ENCODE results near the gene USH2A.
A peak's percentile ranks its signal among the peaks of the same experiment; 100 is the strongest.

USH2A gene

DNA sequence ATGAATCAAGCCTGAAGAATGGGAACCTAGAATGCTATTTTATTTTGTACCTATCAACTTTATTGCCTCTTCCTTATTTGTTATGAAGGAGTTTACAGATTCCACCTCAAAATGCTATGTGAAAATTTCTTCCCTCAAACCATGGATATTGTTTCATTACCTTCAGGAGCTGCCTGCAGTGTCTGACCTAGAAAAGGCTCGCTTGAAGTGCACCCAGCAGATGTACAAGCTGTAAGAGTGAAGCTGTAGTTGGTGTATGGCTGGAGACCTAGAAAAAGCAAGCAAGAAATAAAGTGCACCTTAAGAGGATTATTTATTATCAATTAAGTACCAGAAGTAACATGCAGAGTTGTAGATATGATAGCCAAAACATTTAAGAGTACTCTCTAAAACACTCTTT is 656.7 kb downstream of the USH2A start:
- DNase-seq = no peak

DNA sequence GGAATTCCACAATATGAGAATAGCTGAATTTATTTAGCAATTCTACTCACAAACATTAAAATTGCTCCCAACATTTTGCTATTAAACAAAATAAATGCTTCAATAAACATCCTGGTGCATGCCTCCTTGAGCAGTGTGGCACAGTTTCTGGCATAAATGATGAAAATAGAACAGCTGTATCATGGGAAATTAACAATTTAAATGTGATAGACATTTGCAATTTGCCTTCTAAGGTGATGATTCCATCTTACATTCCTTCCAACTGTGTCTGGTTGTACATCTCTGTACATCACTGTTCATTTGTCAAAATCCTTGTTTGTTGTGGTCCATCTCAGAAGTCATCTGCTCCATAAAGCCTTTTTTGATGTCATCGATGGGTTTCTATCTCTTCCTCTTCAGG is 657.4 kb downstream of the USH2A start:
- DNase-seq = no peak

DNA sequence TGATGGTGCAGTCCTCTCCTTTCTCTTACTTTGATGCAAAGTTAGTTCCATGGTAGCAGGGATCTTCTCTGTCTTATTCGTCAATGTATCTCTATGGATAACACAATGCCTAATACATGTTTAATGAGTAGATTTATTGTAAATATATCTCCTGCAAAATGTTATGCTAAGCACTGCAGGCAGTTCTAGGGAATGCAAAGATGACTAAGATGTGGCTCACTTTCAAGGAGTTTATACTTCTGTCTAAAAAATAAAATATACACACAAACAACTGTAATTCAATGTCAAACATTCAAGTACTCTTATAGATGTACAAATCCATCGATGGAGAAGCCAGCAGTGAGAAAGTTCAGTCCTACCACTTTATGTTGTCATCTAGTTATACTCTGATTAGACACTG is 661.8 kb downstream of the USH2A start:
- no peak for DNase-seq

DNA sequence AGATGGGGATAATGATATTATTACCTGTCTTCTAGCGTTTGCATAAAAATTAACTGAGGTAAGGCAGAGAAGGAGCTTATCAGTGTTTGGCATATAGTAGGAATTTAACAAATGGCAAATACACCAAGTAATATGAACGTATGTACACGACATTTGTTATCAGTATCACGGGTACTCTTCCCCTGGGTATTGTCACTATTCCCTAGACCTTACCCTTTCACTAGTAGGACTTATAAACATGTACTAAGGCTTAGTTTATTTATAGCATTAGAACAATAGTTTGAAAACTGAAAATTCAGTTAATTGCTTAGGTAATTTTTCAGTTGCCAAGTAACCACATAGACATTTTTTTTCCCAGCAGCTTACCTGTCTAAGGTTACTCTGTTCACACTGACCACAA is 669.1 kb downstream of the USH2A start:
- DNase-seq = no peak

DNA sequence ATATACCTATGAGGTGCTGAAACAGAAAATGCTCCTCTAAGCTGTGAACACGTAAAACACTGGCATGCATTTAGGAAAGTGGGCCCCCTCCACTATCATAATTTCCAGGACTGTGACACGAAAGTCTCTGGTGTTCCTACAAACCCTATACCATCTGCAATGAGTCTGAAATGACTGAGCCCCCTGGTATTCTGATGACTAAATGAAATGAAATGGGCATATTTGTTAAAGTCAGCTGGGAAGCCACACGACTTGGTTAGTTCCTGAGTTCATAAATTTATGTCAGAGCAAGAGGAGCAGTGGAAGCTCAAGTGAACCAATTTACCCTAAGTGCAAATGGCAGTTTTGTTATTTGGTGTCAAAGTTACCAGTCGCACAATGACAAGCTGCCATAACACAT is 673.8 kb downstream of the USH2A start:
- DNase-seq = no peak

DNA sequence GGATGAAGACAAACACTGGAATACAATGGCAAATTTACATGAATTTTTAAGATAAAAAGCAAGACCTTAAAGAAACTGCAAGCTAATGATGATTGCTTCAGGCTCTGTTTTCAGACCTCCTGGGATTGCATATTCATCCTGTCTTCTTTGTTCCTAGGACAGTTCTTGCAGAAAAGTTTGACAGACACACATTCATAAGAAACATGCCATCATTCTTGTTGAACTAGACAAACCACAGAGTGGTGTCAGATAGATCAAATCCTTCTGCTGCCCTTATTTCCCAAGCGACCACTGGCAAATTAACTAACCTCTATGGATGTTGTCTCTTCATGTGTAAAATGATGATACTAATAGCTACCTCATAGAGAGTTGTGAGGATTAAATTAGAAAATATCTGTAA is 674.8 kb downstream of the USH2A start:
- DNase-seq = no peak

DNA sequence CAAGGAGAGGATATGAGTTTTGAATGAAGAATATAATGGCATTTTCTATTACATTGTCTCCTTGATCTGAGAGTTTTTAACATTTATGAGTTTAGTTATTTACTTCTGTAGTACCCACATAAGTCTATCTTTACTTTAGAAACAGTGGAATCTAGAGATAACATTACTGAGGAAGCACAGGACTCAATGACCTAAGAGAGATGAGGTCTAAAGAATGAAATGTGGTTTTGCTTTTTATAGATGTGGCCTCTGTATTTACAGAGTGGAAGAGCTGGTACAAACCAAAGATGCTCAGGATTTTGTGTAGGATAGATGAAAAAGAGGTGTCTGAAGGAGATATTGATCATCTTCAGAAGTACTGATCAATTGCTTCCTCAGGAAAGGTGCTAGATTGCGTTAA is 678.8 kb downstream of the USH2A start:
- no peak for DNase-seq

DNA sequence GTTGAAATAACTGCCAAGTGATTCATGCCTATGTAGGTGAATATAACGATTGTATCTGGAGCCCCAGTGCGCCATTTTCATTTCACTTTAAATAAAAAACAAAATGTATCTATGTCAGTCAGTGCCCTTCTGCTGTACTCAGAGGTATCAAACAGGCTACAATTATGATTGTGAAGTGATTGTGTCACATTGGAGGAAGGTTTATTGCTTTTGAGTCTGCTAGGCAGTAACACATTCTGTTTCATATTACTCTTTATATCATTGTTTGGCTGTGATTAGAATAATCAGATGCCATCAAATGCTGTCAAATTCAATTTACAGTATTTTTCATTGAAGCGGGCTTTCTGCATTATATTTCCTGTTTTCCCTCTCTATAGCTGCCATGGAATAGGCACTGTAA is 684.2 kb downstream of the USH2A start:
- no peak for DNase-seq

DNA sequence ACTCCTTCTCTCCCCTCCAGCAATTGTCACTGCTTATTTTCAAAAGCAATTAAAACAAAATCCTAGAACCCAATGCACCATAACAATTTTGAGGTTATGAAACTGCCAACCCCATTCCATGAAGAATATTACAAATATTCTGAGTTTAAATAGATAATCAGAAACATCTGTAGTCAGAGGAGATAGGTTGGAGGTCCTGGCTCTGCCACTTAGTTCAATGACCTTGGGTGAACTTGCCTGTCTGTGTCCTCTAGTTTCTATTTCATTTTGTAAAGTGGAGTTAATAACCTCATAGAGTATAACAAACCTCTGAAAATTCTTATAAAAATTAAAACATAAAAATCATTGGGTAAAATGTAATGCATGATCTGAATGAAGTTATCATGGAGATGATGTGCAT is 691.5 kb downstream of the USH2A start:
- no peak for DNase-seq

DNA sequence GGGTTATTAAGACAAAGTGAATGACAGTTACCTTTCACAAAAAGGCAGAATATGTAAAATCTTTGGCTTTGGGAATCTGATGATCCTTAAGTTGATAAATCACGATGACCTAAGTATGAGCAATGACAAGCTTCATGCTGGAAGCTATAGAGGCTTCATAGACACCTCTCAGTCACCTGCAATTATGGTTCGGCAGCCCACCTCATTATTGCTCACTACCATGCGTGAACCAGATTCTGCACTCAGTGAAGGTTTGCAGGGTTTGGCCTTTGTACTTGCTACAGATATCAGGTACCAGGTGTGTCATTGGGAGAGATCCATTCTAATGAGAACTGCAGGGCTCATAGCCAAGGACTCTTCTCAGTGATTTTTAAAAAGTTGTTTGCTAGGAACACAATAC is 692.6 kb downstream of the USH2A start:
- no peak for DNase-seq

DNA sequence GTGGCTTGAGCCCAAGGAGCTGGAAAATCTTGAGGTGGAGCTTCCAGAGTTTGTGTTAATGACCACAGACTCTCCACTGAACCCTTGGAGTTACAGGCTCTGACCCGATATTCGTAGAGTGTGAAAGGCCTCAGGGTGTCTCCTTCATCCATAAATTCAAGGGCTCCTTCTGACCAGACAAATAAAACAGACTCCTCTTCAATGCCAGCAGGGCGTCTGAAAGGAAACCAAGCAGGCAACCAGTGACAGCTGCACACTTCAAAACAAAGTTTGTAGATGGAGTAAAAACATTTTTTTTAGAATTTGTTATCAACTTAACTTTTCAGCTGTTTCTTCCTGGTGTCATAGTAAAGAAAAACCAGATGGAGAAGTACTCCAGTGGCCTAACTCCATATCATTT is 695.1 kb downstream of the USH2A start:
- DNase-seq = no peak

DNA sequence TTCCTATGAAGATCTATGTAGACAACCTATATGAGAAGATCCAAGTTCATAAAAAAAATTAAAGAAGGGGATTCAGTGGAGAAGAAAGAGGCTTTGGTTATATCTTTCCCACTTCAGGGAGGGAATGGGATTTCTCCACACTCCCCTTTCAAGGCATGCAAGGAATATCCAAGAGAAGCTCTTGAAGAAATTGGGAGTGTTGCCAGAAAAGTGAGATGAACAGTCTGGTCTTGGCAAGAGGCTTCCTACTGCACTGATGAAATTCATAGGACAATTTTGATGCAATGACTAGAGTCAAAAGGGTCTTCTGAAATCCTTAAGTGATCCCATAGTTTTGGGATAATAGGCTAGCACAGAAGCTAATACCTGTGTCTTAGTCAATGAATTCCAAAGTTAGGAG is 703.1 kb downstream of the USH2A start:
- no peak for DNase-seq

DNA sequence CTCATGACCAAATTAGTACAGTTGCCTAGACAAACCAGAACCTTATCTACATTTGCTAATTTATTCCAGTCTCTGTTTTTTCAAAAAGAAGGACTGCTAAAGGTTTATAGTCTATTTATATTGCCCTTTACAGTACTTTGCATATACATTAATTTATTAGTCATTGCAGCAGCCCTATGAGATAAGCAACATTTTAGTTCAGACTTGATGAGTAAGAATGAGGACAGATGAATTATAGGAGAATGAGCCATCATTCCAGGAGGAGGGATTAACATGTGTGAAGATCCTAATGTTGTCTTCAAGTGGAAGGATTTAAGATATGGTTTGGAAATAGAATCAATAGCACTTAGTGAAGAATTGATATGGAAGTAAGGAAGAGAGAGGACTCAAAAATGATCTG is 703.7 kb downstream of the USH2A start:
- DNase-seq = no peak

DNA sequence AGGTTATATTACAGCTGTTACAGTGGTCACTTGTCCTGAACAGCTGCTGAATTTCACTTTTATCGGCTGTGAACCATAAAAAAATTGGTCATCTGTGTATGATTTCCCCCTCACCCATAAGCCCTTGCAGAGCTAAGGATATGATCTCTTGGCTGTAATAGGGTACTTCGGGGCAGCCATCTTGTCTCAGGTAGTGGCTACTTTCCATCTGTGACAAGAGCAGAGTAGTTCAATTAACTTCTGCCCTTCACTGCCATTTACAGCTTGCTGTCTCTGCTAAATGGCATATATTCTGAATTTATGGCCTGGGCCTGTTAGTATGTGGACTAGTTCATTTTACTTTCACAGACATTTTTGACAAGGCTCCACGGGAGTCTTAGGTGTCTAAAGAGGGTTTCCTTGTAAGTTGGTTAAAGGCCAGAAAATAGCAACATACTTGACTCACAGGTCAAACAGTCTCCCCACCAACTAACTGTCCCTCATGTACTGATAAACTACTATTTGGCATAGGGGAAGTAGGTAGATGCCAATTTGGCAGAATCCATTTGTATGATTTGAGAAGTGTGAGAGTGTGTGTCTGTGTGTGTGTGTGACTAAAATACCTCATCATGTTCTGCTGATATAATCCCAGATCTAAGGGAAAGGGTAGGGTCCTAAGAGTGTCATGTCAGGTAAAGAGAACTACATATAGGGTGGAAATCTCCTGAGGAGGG is 704.5 kb downstream of the USH2A start:
- no peak for DNase-seq

DNA sequence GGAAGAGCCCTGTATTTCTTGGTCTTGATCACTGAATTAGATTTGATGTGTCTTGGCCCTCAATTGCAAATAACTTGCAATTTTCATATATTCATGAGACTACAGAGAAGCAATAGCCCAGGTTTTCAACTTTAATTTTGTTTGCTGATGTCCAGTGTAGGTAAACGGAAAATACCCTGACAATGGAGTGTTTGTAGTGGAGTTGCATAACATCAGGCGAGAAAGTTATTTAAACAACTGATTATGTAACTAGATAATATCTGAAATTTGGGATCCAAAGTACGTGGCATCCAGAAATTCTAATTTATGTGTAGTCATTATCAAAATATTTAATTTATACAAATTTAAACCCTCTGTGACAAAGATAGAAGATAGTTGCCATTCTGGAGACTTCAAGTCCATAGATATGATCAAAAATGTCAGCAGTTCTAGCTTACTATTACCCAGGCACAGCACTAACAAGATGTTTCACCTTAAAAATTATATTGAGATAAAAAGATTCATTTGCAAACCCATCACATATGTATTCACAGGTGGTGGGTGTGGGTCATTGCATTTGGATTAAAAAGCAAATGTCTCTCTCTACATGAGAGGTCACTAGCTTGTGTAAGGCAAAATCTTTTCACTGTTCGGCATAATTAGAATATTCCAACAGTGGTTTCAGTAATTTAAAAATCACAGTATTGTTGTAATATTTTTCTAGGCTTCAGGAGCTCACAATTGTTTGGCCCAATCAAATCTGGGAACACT is 705.4 kb downstream of the USH2A start:
- no peak for DNase-seq

DNA sequence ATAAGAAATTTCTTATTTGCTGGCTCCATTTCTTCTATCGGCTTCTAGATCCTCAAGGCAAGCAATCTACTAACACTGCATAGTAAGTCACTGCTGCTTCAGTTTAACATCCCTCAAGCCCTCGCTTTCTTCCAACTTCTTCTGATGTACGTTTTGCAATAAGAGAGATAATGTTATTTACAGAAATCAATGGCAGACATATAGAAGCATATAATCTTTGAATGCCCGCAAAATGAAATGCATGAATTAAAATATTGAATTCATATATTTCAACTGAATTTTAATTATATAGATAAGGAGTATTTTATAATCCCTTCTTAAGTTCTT is 712.4 kb downstream of the USH2A start:
- no peak for DNase-seq

DNA sequence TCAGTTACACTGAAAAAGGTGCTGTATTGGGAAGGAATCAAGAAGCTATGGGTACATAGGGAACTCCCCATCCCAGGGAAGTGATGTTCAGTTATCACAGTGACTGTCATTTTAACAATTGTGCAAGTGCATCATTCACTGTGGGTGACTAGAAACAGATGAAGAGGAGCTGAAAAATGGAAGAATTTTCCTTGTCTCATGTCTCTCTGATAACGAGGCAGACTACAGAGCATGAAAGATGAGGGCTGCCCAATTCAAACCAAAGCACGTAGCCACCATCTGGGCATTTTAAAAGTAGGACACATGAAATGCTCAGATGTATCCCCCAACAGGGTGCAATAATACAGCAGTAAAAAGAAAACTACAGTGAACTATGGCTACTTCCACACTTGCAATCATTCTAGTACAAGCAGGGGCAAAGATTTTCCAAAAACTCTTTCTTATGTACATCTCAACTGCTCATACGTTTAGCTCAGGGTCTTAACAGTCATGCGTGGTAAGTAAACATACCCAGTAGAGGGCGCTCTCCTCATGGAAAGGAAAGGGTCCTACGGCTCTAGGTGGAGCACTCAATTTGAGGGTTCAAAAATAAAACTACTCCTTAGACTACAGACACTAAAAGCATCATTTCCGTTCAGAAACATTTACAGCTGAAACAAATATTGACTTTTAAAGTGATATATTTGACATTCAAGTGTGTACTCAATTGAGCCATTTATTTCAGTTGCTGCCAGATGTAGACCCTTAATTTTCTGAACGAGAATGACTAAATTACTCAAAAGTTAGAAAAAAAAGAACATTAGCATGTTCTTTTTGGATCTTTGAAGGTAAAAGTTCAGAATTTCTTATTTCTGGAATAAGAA is 713.0 kb downstream of the USH2A start:
- DNase-seq = no peak

DNA sequence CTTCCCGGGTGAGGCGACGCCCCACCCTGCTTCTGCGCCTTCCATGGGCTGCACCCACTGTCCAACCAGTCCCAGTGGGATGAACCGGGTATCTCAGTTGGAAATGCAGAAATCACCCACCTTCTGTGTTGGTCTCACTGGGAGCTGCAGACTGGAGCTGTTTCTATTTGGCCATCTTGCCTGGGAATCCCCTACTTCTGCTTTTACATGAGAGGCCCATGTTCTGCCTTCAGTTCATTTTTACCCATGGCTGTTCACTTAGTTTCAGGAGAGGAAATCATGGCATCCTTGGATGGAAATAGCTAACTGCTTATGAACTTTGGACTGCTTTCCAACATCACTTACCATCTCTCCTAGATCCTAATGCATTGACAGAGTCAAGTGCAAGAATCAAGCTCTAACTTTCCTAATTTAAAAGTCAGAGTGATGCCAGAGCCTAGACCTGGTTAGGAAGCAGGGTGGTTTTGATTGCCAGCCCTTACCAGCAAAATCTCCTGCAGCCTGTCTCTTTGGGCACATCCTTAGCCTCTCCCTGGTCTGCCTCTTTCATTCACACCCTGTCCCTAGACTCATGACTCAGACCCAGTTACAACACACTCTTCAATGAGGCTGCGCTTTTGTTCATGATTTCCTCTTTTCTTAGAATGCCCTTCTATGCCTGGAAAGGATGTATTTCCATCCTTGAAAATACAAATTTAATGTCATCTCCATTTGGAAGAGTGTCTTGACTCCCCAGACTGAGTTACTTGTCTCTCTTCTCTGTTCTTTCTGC is 719.0 kb downstream of the USH2A start:
- no peak for DNase-seq

DNA sequence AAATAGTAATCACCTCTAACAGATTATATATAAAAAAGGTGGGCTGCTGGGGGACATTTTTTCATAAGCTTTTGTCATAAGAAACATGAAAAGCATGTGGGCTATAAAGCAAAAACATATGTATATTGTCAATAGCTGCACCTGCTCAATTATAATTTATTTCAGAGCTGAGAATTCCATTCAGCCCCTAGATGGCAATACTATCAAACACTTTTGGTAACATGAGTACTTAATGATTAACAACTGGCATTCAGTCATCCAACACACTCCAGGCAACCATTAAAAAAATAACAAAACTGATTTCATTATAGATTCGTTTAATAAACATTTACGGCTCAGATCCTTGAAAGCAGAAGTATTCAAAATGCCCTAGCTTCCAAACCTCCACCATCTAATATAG is 741.0 kb downstream of the USH2A start:
- DNase-seq = peak; percentile 29

DNA sequence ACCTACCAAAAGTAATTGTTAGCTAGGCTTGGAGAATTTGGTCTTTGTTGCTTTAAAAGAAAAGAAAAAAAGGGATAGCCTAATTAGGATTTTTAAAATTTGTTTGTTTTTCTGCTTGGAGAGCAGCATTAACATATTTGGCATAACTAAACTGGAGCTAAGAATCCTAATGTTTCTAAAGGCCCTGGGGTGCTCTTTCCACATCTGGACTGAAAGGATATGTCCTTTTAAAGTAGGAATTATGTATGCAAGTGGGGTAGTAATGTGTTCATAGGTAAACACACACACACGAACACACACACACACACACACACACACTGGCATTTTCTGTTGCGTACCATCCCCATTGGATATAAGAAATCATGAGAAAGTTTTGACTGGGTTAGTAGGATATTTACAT is 742.2 kb downstream of the USH2A start:
- DNase-seq = no peak

DNA sequence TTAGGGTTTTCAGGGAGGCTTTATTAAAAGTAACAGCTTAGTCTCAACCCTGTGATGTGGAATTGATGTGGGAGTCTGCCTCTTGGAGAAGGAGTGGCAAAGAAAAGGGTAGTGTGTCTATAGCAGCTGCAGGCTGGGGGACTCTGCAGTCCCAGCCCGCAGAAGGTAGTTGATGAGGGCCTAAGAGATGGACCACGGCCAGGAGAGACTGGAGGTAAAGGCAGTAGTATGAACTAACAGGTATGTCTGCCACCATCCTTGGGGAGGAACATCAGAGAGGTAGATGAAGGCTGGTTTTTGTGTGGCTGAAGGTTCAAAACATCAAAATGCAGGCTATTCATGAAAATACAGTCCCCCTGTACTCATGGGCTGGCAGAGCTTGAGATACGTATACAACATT is 744.0 kb downstream of the USH2A start:
- DNase-seq = no peak

DNA sequence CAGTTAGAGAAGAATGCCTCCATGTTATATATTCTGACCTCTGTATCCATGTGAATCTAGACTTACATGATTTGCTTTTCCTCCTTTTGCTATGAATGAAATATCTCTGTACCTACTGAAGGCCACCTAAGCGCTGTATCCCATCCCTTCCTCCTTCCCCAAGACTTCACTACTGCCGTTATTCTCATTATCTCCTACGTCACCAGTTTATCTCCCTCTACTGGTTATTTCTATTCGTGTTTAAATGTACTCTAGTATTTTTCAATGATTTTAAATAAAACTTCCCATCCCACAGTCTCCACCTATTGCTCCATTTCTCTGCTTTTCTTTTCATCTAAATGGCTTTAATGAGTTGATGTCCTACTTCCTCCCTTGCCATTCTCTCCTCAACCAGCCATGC is 746.1 kb downstream of the USH2A start:
- DNase-seq = no peak

DNA sequence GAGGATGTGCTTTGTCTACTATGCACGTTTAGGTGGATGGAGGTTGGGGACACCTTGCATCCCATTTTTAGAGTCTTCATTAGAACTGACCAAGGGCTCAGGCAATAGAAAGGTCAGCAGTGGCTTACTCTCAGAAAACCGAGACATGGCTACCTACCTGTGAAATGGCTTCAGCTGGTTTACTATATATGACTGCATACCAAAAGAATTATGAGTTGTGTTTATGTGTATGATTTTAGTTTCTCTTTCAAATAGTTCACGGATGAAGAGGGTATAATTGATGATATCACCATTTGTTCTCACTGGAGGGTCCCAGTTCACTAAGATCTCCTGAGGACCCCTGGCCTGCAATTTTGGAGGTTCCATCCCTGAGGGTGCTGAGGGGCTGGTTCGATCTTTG is 749.3 kb downstream of the USH2A start:
- no peak for DNase-seq

All from NCI-H1417 treated with DMSO at 0.1 percent for 48 hours (cell line).